NB4 (cell line): ENCODE results near the gene VDR.

Source experiments
- DNase-seq: peaks from one replicate; pipeline ENCODE4 v3.0.0; 2010; ENCODE audit warnings: low read depth
- H3K4me3 ChIP-seq: one replicate; pipeline ENCODE4 v1.5.1; 2011; ENCODE audit warnings: mild to moderate bottlenecking, low read depth, low read length, moderate library complexity
- MYC ChIP-seq: IDR thresholded peaks from 2 replicates; pipeline ENCODE4 v1.6.1; 2011; ENCODE audit warnings: low read depth, low read length
- POLR2A ChIP-seq: IDR thresholded peaks from 2 replicates; pipeline ENCODE4 v1.6.1; 2011; ENCODE audit warnings: mild to moderate bottlenecking; ENCODE audit not compliant: insufficient read length; ENCODE audit errors: extremely low read depth
- TF ChIP-seq, protein P1 (sequence below): IDR thresholded peaks from one replicate; pipeline ENCODE4 v1.5.1; 2012; ENCODE audit warnings: low read depth, low read length
- TF ChIP-seq, protein P2 (sequence below): IDR thresholded peaks from 2 replicates; pipeline ENCODE4 v1.6.1; 2011; ENCODE audit warnings: low read depth, low read length

The VDR gene

DNA sequence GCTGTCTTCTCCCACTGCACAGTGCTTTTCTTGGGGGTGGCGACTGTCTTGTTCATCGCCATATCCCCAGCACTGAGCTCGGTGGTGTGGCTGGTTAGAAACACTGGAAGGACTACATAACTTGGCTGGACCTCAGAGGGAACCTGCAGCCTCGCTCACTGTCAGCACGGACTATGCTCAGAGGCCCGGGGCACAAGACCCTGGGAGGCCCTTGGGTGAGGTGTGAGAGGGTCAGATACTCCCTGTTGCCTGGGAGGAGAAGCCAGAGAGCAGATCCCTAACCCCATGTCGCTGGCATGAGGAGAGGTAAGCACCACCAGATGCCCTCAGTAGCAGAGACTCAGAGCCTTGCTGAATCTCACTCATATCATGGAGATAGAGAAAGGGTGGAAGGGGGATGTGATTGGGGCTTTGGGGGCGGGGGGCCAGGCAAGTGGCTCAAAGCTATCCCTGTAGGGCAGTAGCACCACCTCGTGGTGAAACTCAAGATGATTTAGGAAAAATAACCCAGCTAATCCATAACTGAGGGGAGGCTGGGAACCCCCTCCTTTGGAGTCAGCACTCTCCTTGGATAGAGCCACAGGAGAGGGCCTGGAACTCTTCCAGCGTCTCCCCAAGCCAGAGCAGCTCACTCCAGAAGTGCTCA lies 66.4 kb downstream of the VDR start:
- TF ChIP-seq MYC: no peak
- TF ChIP-seq, protein P1, sequence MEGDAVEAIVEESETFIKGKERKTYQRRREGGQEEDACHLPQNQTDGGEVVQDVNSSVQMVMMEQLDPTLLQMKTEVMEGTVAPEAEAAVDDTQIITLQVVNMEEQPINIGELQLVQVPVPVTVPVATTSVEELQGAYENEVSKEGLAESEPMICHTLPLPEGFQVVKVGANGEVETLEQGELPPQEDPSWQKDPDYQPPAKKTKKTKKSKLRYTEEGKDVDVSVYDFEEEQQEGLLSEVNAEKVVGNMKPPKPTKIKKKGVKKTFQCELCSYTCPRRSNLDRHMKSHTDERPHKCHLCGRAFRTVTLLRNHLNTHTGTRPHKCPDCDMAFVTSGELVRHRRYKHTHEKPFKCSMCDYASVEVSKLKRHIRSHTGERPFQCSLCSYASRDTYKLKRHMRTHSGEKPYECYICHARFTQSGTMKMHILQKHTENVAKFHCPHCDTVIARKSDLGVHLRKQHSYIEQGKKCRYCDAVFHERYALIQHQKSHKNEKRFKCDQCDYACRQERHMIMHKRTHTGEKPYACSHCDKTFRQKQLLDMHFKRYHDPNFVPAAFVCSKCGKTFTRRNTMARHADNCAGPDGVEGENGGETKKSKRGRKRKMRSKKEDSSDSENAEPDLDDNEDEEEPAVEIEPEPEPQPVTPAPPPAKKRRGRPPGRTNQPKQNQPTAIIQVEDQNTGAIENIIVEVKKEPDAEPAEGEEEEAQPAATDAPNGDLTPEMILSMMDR: peak; percentile 20
- no peak overlapping the region for H3K4me3 ChIP-seq
- peak; percentile 64 for DNase-seq

DNA sequence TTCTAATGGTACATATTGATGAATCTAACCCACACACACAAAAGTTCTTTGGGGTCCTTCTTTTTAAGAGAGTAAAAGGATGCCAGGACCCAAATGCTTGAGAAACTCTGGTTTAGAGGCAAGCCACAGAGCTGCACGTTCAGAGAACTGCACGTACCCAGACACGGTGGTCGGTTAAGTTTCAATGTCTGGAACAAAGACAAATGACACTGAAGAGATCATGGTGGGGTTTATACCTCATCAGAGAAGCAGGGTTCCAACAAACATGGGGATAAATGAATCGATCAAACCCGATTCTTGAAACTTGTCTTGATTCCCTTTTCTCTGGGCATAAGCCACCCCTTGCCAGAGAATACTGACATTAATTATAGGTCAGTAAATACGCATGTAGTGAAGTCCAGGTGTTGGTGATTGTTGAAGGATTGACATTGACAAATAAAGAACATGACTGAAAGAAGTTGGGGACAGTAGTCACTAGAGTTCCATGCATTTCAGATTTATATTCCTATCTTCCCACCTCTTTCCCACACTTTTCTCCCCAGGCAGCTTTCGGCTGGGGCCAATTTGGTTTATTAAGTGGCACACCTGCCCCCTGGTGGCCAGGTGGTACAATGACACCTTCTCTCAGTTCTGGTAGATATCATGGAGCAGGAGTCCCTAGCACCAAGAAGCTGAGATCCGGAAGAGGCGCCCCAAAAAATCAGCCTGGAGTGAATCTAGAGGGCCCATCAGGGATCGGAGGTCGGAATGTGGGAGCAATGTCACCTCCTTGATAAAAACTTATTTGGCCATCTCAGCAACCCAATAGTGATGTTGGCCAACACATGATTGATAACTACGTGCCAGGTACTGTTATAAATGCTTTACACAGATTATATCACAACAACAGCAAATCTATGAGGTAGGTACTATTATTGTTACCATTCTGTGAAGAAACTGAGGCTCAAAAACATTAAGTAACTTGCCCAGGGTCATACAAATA lies 67.3 kb downstream of the VDR start:
- TF ChIP-seq MYC: no peak
- TF ChIP-seq, protein P1: peak; percentile 90
- H3K4me3 ChIP-seq: no peak overlapping the region
- peak; percentile 73 for DNase-seq

DNA sequence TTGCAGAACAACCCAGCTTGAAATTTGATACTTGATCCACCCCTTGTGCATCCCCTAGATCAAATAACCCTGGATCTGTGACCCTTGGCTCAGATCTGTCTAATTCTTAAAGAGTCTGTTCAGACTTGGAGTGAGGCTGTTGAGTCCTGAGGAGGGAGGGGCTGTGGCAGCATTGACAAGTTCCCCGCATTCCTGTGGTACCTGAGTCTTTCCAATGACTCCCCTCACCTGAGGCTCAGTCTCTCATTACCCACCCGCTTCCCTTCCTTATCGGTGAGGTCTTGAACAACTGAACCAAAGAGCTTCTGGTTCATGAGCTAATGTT lies 69.0 kb downstream of the VDR start:
- no peak for TF ChIP-seq POLR2A
- TF ChIP-seq, protein P1: no peak
- TF ChIP-seq MYC: no peak
- TF ChIP-seq, protein P2, sequence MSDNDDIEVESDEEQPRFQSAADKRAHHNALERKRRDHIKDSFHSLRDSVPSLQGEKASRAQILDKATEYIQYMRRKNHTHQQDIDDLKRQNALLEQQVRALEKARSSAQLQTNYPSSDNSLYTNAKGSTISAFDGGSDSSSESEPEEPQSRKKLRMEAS: no peak
- H3K4me3 ChIP-seq: no peak overlapping the region
- DNase-seq: no peak

DNA sequence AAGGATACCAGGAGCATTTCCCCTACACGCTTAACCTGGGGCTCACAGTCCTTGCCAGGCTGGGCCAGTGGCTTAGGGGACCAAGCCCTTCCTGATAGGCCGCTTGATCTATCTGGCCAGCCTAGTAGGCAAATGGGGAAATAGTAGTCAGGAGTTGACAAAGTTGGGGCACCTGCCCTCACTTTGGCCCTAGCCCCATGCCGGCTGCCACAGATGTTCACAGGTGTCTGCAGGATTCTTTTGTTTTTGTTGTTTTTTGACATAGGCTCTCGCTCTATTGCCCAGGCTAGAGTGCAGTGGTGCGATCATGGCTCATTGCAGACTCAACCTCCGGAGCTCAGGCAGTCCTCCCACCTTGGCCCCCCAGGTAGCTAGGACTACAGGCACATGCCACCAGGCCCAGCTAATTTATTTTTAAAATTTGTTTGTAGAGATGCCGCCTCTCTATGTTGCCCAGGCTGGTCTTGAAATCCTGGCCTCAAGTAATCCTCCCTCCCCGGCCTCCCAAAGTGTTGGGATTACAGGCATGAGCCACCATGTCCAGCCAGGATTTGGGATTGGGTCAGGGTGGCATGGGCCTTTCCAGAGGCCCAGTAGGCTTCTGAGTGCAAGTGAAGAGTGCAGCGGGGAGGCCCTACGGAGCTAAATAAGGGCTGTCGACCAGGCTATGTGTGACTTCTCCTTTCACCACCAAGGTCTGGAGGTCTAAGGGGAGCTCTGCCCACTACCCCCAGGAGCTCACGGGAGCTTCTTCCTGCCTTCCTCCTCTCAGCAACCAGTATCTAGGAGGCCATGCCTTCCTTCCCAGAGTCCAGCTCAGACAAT lies 69.6 kb downstream of the VDR start:
- TF ChIP-seq MYC: no peak
- TF ChIP-seq, protein P2: no peak
- TF ChIP-seq, protein P1: no peak
- TF ChIP-seq POLR2A: no peak
- H3K4me3 ChIP-seq: no peak overlapping the region
- peak; percentile 50 for DNase-seq

DNA sequence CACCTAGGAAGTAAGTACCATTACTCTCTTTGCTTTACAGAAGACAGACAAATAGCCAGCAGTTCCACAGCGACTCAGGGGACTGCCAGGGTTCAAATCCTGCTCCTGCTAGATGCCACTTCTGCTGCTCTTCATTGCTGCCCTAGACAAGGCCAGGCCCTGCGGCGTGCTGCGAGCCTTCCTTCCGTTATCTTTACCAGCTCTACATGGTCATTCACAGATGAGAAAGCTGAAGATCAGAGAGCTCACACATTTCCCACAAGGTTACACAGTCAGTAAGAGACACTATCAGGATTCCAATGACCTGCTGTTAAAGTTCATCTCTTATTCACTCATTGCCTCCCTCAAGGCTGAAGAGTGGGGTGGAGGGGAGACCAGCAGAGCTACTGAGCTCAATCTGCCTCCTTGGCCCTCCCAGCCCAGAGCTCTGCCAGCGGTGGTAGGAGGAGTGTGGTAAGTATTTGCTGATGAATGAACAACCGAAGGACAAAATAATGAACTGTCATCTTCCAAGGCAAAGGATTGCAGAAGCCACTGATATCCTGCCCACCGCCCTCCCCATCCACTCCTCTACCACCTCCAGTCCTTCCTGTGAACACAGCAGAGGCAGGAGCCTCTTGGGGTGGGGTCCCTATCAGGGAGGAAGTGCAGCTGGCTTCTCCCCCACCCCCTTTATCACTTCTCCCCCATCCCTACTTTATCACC lies 70.4 kb downstream of the VDR start:
- no peak overlapping the region for H3K4me3 ChIP-seq
- DNase-seq: no peak
- TF ChIP-seq MYC (no peak; the same call in 1 of the 2 replicates), POLR2A (no peak)
- TF ChIP-seq, protein P2: no peak
- TF ChIP-seq, protein P1: no peak
